T-helper 2 cell treated with Interferon-gamma antibody and Interleukin-4, amounts not matched to agents 5 μg/mL and 100 μg/mL, for 36 hours (primary cell): ENCODE data around the gene HS6ST1.

ENCODE experiments used
- DNase-seq: peaks from one replicate; pipeline ENCODE4 v3.0.0; 2021; ENCODE audit warnings: low spot score
- H3K27ac Mint-ChIP-seq: one replicate; pipeline ENCODE4 v1.8.0; 2021; ENCODE audit warnings: mild to moderate bottlenecking, mixed read lengths
- H3K27me3 Mint-ChIP-seq: one replicate; pipeline ENCODE4 v1.8.0; 2021; ENCODE audit warnings: low read depth, mixed read lengths
- H3K36me3 Mint-ChIP-seq: one replicate; pipeline ENCODE4 v1.8.0; 2021; ENCODE audit warnings: low read depth, mixed read lengths
- H3K4me1 Mint-ChIP-seq: one replicate; pipeline ENCODE4 v1.8.0; 2021; ENCODE audit warnings: low read depth, mixed read lengths
- H3K4me3 Mint-ChIP-seq: one replicate; pipeline ENCODE4 v1.8.0; 2022; ENCODE audit warnings: mild to moderate bottlenecking, moderate library complexity, mixed read lengths
- H3K9me3 Mint-ChIP-seq: one replicate; pipeline ENCODE4 v1.8.0; 2021; ENCODE audit warnings: mixed read lengths

HS6ST1 gene

GRCh38 chr2:128313091-128313836 lies 5.4 kb downstream of the HS6ST1 start:
- H3K36me3 Mint-ChIP-seq: peaks cover 10% of the 10 kb centered on the region
- peaks cover 16% of the 10 kb centered on the region for H3K4me1 Mint-ChIP-seq
- no peaks in the 10 kb centered on the region for H3K9me3 Mint-ChIP-seq
- no peak overlapping the region for H3K4me3 Mint-ChIP-seq
- no peak for DNase-seq
- no peak overlapping the region for H3K27ac Mint-ChIP-seq
- H3K27me3 Mint-ChIP-seq: peaks cover 4% of the 10 kb centered on the region

GRCh38 chr2:128312411-128312810 lies 6.3 kb downstream of the HS6ST1 start:
- Mint-ChIP-seq H3K27me3 (peaks cover 2% of the 10 kb centered on the region), H3K4me3 (no peak overlapping the region), H3K36me3 (peaks cover 10% of the 10 kb centered on the region), H3K4me1 (peaks cover 16% of the 10 kb centered on the region), H3K27ac (no peak overlapping the region), H3K9me3 (no peaks in the 10 kb centered on the region)
- DNase-seq: no peak

GRCh38 chr2:128311755-128312341 lies 6.8 kb downstream of the HS6ST1 start:
- H3K27me3 Mint-ChIP-seq: peaks cover 2% of the 10 kb centered on the region
- H3K27ac Mint-ChIP-seq: no peak overlapping the region
- H3K9me3 Mint-ChIP-seq: no peaks in the 10 kb centered on the region
- H3K4me1 Mint-ChIP-seq: peaks cover 15% of the 10 kb centered on the region
- no peak overlapping the region for H3K4me3 Mint-ChIP-seq
- H3K36me3 Mint-ChIP-seq: peaks cover 10% of the 10 kb centered on the region
- no peak for DNase-seq

GRCh38 chr2:128311216-128311754 lies 7.4 kb downstream of the HS6ST1 start:
- Mint-ChIP-seq H3K36me3 (peaks cover 6% of the 10 kb centered on the region), H3K27ac (no peak overlapping the region), H3K9me3 (no peaks in the 10 kb centered on the region), H3K27me3 (no peaks in the 10 kb centered on the region), H3K4me1 (peaks cover 9% of the 10 kb centered on the region), H3K4me3 (no peak overlapping the region)
- no peak for DNase-seq

- Mint-ChIP-seq H3K9me3 (no peaks in the 10 kb centered on the region), H3K36me3 (peaks cover 6% of the 10 kb centered on the region), H3K4me1 (peaks cover 9% of the 10 kb centered on the region), H3K4me3 (no peak overlapping the region), H3K27ac (no peak overlapping the region), H3K27me3 (no peaks in the 10 kb centered on the region)
- DNase-seq: no peak
Measured at GRCh38 chr2:128310761-128311160, 7.9 kb downstream of the HS6ST1 start.

GRCh38 chr2:128310094-128310716 lies 8.5 kb downstream of the HS6ST1 start:
- Mint-ChIP-seq H3K36me3 (peaks cover 4% of the 10 kb centered on the region), H3K9me3 (no peaks in the 10 kb centered on the region), H3K4me1 (peaks cover 7% of the 10 kb centered on the region), H3K27ac (no peak overlapping the region), H3K4me3 (no peak overlapping the region), H3K27me3 (no peaks in the 10 kb centered on the region)
- no peak for DNase-seq

GRCh38 chr2:128309280-128310093 lies 9.2 kb downstream of the HS6ST1 start:
- Mint-ChIP-seq H3K27me3 (no peaks in the 10 kb centered on the region), H3K4me3 (no peak overlapping the region), H3K4me1 (peaks cover 5% of the 10 kb centered on the region), H3K36me3 (peaks cover 3% of the 10 kb centered on the region), H3K9me3 (no peaks in the 10 kb centered on the region), H3K27ac (peak overlapping the region; percentile 20)
- DNase-seq: no peak

DNA sequence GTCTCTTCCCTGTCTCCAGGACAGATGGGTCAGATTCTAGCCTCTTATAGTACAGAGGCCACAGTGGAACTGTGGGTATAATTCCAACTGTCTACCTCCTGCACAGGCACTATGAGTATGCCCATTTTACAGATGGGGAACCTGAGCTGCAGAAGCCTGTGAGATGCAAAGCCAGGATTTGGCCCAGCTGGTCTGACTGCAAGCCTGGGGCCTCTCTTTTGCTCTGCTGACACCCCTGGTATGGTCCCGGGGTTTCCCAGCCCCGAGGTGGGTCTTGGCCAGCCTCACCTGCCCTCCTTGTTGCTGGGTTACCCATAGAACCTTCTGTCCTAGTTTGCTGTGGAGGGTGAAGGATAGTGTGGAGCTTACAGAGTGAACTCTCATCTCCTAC lies 9.8 kb downstream of the HS6ST1 start:
- peaks cover 1% of the 10 kb centered on the region for H3K4me1 Mint-ChIP-seq
- H3K4me3 Mint-ChIP-seq: no peak overlapping the region
- no peaks in the 10 kb centered on the region for H3K9me3 Mint-ChIP-seq
- H3K36me3 Mint-ChIP-seq: no peaks in the 10 kb centered on the region
- DNase-seq: no peak
- no peaks in the 10 kb centered on the region for H3K27me3 Mint-ChIP-seq
- no peak overlapping the region for H3K27ac Mint-ChIP-seq

DNA sequence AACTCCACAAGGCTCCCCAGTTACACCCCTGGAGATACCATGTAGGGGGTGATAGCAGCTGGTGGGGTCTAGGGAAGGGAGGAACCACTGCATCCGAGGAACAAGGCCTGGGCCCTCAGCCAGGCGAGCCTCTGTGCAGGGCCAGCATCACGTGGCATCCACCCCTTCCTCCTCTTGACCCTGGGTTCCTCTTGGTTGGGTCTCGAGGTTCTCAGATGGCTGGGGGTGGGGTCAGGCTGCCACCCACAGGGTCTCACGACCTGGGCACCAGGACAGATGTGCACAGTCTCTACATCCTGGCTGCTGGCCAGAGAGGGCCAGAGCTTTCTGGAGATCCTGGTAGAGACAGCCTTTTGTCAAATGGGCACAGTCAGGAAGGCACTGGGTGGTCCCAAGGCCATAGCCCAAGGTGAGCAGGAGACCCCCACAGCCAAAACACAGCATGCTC lies 10.4 kb downstream of the HS6ST1 start:
- H3K36me3 Mint-ChIP-seq: no peaks in the 10 kb centered on the region
- no peaks in the 10 kb centered on the region for H3K27me3 Mint-ChIP-seq
- H3K4me1 Mint-ChIP-seq: no peaks in the 10 kb centered on the region
- H3K4me3 Mint-ChIP-seq: no peak overlapping the region
- no peak for DNase-seq
- no peak overlapping the region for H3K27ac Mint-ChIP-seq
- no peaks in the 10 kb centered on the region for H3K9me3 Mint-ChIP-seq

DNA sequence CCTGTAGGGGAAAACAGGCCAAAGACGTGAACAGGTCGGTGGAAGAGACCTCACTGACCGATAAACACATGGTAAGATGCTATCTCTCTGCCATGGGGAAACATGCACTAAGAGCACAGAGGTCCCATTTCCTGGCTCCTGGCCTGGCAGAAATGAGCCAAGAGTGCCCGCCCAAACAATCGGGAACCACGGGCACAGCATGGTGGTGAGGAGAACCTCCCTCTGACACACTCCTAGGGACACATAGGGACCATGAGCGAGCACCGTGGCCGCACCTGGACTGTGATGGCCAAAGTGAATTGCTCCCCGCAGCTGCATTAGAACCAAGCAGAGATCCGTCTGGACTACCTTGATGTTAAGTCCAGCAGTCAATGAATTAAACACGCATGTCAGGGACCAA lies 11.1 kb downstream of the HS6ST1 start:
- Mint-ChIP-seq H3K27ac (no peak overlapping the region), H3K4me1 (no peaks in the 10 kb centered on the region), H3K9me3 (no peaks in the 10 kb centered on the region), H3K27me3 (no peaks in the 10 kb centered on the region), H3K36me3 (no peaks in the 10 kb centered on the region), H3K4me3 (no peak overlapping the region)
- DNase-seq: no peak

DNA sequence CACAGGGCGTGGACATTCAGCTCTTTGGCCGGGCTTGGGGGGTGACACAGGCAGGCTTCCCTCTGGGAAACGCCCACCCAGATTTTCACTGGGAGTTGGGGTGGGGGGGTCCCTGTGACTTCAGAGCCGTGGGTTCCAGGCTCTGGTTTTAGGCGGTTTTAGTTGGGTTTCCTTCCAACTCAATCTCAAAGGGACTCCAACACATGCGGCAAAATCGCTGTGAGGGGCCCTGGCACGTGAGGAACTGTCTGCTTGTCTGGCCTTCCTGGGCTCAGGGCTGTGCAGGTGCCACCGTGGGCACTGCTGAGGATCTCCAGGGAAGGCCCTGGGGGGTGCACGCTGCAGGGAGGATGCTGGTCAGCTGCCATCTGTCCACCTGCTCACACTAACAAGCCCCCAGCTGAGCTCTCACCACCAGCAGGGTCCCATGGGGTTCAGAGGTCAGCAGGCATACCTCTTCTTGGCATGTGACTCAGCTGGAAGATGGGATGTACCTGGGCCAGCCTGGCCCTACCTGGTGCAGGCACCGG lies 11.7 kb downstream of the HS6ST1 start:
- DNase-seq: no peak
- no peak overlapping the region for H3K4me3 Mint-ChIP-seq
- H3K27ac Mint-ChIP-seq: no peak overlapping the region
- H3K9me3 Mint-ChIP-seq: no peaks in the 10 kb centered on the region
- H3K27me3 Mint-ChIP-seq: no peaks in the 10 kb centered on the region
- H3K36me3 Mint-ChIP-seq: no peaks in the 10 kb centered on the region
- no peaks in the 10 kb centered on the region for H3K4me1 Mint-ChIP-seq

DNA sequence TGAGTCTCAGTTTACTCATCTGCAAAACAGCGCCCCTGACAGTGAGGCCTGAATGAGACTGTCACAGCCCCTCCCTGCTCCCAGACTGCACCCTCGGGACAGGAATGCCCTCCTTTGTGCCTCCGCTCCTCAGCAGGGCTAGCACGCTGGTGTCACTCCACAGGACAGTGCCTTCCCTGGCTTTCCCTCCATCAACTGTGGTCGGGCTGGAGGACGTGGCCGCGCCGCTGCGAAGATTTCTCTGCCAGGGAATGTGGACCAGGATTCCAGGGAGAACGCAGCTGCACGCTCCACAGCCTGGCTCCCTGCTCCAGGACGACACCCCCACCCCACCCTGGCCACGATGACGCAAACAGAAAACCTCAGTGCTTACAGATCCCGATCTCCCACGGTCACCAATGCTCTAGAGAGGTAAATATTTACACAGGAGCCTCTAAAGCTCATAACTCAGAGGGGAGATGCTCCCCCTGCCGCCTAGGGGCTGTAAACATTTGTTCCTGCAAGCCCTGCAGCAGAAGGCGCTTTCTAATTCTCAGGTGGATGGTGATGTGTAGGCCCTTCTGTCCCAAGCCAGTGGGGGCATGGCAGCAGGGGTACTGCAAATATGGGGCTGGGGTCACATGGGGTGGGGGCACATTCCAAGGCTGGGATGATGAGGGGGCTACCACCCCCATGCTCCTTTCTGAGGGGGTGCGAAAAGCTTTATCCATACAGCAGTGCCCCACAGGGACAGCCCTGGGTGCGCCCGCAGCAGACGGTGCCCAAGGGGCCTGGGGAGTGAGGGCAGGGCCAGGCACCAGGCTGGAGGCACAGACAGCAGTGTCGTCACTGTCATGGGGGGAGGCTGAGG lies 12.4 kb downstream of the HS6ST1 start:
- Mint-ChIP-seq H3K4me1 (no peaks in the 10 kb centered on the region), H3K27ac (no peak overlapping the region), H3K4me3 (no peak overlapping the region), H3K27me3 (no peaks in the 10 kb centered on the region), H3K36me3 (no peaks in the 10 kb centered on the region), H3K9me3 (no peaks in the 10 kb centered on the region)
- no peak for DNase-seq

DNA sequence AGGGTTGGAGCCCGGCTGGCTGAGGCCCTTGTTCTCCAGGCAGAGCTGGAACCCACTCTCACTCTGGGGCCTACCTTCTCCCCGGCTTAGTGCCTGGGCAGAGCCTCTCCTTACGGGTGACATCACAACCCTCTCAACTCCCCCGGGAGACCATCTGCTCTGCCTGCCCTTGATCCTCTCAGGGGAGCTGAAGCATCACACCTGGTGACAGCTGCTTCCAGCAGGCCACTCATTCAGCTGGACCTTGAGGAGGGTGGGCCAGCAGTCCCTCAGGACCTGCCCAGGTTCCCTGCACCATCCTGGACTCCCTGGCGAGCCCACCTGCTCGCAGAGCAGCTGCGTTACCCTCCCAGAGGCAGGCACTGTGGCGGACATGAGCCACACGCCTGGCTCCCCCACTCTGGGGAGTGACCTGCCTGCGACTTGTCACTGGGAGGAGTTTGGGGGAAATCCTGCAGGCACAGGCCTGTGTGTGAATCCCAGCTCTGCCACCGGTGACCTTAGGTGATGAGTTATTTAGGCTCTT lies 13.1 kb downstream of the HS6ST1 start:
- Mint-ChIP-seq H3K27ac (no peak overlapping the region), H3K4me1 (no peaks in the 10 kb centered on the region), H3K4me3 (no peak overlapping the region), H3K9me3 (no peaks in the 10 kb centered on the region), H3K27me3 (no peaks in the 10 kb centered on the region), H3K36me3 (no peaks in the 10 kb centered on the region)
- no peak for DNase-seq
